Right kidney (tissue), 9 donors: Measurements from ENCODE around the gene DYNLRB2.
A peak's percentile ranks its signal among the peaks of the same experiment; 100 is the strongest.

Source experiments
- DNase-seq: peaks from one replicate; pipeline ENCODE4 v3.0.0-alpha.2; 2016
- long read RNA-seq, 8 donors: transcript quantifications; one replicate each; lab custom pipeline, GENCODE V29; 2026

The DYNLRB2 gene
- long read RNA-seq, donor 1, partial matches to known transcripts: 0 of 3 reads
- long read RNA-seq, donor 1, other reads (novel, unspliced or antisense): 0 of 3 reads
- long read RNA-seq, donor 2, partial matches to known transcripts: 0 of 4 reads
- long read RNA-seq, donor 2, other reads (novel, unspliced or antisense): 0 of 4 reads
- long read RNA-seq, donor 3: 0 reads
- long read RNA-seq, donor 4, partial matches to known transcripts: 0 of 2 reads
- long read RNA-seq, donor 4, other reads (novel, unspliced or antisense): 0 of 2 reads
- long read RNA-seq, donor 5, partial matches to known transcripts: 0 of 4 reads
- long read RNA-seq, donor 5, other reads (novel, unspliced or antisense): 0 of 4 reads
- long read RNA-seq, donor 6, transcript DYNLRB2-201 (4 exons, 497 nt): major isoform, 5 of 5 reads
- long read RNA-seq, donor 6, partial matches to known transcripts: 0 of 5 reads
- long read RNA-seq, donor 6, other reads (novel, unspliced or antisense): 0 of 5 reads
- long read RNA-seq, donor 7: 0 reads
- long read RNA-seq, donor 8, transcript DYNLRB2-201 (4 exons, 497 nt): major isoform, 6 of 6 reads
- long read RNA-seq, donor 8, partial matches to known transcripts: 0 of 6 reads
- long read RNA-seq, donor 8, other reads (novel, unspliced or antisense): 0 of 6 reads

DNA sequence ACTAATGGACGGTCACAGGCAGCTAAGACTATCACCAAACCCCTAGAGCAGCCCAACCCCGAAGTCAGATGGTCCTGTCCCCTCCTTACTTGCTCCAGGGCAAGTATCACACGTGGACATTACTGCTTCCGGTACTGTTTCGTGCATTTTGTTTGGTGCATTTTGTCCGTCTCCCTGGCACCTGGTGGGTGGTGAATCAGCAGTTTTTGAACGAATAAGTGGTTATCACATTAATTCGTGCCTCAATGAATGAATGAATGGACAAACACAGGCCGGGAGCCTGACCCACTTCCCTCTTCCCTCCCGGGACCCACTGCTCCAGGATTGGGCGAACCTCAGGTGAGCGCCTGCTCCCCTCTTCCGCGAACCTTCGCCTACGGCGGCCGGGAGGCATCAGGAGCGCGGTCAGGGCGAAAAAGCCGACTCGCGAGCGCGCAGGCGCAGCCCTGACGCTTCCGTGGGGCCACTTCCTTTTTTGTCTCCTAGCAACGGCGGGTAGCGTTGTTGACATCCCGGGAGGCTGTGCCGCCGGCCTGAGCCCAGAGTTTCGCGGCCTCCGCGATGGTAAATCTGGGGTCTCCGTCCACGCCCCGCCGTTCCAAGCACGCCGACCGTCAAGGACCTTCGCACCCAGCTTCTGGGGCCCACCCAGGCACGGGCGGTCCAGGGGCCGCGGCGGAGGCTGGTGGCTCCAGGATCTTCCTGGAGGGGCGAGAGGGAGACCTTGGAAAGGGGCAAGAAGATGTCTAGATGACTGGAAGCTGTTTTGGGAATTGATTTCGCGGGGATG is at the start of gene DYNLRB2:
Gene DYNLRB2, plus strand, starts transcription at position 478 of the 790 bp plus-strand sequence. Its CDS starts 84 bp downstream, at position 562.
- peak; percentile 88 for DNase-seq

DNA sequence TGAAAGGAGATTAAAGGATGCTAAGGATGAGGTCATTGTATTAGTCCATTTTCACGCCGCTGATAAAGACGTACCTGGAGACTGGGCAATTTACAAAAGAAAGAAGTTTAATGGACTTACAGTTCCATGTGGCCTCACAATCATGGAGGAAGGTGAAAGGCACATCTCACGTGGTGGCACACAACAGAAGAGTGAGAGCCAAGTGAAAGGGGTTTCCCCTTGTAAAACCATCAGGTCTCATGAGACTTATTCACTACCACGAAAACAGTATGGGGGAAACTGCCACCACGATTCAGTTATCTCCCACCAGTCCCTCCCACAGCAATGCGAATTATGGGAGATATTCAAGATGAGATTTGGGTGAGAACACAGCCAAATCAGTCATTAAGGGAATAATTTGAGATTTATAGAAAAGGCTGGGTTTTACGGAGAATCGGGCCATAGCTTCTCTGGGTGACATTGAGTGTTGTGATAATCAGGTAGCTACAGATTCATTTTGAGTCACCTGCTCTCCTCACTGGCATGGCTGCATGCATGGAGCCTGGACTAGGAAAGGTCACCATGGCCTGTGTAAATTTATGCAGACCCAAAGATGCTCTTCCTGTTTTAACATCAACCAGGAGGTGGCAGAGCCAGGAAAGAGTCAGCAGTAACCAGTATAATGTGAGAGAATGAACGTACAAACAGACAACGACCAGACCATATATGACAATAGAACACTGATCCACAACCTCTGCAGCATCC is 40.5 kb upstream of the DYNLRB2 start:
- DNase-seq: no peak

DNA sequence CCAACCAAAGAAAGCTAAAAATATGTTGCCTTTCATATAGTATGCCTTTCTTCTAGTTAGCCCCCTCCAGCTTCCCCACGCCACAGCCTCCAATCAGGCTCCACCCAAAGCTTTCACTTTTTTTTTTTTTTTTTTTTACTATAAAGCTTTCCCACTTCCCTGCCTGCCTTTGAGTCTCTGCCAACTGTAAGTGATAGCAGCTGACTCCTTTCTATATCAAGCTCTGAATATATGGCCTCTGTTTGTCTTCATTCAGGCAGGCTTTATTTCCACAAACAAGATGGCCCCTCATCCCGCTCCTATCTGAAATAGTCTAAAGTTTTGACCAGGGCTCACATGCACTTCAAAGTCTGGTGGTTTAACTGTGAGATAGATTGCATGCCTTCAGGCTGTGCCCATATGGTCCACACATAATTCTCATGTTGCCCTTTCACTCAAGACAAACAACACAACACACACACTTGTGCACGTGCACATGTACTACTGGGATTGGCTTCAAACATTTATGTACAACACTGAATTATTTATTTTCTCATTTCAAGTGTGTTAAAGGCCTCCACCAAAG is 39.8 kb upstream of the DYNLRB2 start:
- no peak for DNase-seq

DNA sequence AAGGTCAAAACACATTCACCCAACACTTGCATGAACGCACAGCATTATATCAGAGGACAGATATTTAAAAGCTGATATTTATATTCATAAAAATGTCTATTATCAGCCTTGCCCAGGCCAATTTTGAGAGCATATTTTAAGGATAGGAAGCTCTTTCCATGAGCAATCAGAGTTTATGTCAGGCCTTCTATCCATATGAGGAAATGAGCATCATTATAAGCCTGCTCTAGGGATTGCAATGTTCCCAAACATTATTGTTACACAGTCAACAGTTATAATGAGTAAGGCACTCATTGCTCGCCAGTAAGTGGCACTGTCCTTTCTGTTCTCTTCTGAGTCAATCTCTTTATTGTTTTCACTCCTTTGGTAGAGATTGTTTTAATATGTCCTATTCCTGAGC is 37.7 kb upstream of the DYNLRB2 start:
- no peak for DNase-seq

DNA sequence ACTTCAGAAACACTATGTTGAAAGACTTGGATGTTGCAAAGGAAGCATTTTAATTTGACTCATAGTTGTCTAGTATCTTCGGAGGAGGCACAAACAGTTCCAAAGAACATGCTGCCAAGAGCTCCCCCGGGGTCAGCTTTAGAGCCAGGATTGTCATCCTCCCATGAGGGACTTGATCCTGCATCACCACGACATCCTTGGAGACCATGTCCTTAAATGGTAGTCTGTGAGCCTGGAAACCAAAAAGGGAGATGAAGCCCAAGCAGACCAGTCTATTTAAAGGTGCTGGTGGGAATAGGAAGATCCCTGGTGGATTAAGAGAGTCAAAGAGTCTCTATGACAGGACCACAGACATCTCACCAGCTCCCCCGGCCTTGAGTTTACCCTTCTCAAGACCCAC is 33.3 kb upstream of the DYNLRB2 start:
- DNase-seq: no peak

DNA sequence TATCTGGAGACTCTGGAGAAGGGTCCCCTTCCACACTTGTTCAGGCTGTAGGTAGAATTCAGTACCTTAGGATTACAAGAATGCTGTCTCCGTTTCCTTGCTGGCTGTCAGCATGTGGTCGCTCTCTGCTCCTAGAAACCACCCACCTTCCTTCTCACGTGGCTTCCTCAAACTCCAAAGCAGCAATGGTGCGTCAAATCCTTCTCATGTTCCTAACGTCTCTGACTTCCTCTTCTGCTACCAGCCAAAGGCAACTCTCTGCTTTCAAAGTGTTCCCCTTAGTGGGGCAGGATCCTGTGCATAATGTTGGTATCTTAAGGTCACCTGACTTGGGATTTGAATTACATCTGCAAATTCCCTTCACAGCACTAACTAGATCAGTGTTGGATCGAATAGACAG is 30.9 kb upstream of the DYNLRB2 start:
- no peak for DNase-seq

DNA sequence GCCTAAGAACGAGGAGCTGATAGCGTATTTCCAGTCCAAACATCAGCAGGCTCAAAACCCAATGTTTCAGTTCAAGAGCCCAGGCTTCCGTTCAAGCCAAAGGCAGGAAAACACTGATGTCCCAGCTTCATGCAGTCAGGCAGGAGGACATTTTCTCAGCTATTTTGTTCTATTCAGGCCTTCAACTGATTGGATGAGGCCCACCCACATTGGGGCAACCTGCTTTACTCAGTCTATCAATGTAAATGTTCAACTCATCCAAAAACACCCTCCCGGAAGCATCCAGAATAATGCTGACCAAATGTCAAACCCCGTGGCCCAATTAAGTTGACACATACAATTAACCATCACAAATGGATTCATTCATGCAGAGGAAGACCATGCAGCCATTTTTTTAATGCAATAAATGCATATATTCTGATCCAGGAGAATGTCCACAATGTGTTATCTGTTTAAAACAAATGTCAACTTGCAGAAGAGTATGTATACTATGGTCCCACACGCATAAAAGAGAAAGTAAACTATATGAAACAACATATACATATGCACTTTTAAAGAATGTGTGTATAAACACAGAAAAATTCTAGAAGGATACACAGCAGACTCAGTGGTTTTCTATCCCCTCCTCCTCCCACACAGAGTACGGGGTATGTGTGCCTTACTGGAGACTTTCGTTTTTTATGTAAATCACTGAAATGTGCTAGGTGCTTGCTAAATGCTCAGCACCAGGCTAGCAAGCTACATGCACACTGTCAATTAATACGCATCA is 28.8 kb upstream of the DYNLRB2 start:
- no peak for DNase-seq

DNA sequence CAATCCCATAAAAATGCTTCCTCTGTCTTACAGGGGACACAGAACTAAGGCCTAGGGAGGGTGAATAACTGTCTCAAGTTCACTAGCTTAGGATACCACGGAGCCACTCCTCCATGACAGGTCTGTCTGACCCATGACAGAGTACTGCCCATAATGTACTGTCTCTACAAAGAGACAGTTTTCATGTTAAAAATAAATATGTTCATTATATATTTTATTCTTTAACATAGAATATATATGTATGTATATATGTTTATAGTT is 28.3 kb upstream of the DYNLRB2 start:
- no peak for DNase-seq

DNA sequence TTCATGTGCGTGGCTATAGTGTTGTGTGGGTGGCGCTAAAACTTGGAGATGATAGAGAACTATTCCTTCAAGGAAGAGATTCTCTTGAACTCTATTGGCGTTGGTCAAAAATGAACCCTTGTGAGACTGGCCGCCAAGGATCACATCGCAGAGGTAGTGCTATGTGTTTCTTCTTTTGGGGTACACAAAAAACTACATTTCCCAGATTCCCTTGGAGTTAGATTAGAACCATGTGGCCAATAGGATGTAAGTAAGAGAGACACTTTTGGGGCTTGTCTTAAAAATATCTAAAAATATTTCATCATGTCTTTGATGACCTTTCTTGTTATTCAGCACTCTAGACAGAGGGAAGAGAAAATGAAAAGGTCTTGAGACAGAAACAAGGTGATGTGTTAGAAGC is 25.4 kb upstream of the DYNLRB2 start:
- no peak for DNase-seq

DNA sequence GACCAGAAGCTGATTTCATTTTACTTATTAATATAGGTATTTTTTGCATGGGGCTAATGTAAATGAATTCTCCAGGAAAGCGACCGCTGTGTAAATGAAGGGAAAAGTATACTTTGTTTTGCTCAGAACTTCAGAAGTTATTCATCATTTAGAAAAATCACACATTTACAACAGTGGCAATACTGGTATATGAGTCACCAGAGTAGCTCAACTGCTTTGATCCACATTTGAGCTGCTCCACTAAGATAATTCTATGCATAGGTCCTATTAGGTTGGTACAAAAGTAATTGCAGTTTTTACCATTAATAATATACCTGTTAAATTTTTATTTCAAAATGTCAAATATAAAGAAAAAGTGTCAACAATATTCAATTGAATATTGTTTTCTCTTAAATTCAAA is 22.9 kb upstream of the DYNLRB2 start:
- no peak for DNase-seq

DNA sequence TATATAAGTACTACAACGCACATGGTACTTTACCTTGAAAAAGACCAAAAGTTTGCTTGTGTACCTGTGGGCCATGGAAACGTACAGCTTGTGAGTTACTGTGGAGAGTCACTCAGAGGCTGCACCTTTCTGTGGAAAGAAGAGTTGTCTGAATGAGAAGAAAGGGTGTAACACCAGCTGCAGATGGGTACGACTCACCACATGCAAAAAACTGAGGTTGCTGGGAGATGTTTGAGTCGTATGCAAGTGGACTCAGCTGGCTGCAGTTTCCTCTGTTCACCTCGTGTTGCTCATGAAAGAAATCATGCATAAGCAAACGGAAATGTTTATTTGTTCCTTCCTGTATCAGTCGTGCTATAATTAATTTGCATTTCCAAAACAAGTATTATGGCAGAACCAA is 22.4 kb upstream of the DYNLRB2 start:
- no peak for DNase-seq

DNA sequence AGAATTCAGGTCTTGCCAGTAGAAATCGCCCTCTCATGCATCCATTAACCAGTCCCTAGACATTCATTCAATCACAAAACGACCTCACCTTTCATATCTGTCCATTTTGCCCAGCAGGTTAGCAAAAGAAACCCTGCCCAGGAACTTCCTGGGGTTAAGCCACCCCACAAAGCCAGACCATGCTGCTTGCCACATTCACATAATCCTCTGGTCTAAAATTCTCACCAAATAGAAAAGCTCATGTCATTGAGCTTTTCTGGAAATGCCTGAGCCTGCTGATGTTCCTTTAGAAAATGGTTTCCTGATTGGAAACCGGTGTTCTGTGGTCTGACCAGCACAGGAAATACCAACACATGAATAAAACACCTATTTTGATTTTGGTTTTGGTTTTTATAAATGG is 21.6 kb upstream of the DYNLRB2 start:
- DNase-seq: no peak

DNA sequence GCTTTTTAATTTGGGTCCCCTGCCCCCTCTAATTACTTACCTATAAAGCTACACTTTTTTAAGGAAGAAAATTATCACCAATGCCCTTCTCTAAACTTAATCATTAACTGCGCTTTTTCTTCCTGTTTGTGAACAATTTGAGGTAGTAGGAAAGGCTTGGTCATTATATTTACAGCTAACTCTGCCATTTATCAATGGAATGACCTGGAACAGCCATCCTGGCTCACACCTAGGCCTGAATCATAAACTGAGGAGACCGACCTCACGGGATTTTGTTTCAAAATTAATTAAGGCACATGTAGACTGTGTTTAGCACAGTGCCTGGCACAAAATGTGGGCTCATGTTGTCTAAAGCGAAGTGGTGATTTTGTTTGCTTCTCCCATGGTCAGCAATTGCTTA is 15.4 kb upstream of the DYNLRB2 start:
- no peak for DNase-seq

DNA sequence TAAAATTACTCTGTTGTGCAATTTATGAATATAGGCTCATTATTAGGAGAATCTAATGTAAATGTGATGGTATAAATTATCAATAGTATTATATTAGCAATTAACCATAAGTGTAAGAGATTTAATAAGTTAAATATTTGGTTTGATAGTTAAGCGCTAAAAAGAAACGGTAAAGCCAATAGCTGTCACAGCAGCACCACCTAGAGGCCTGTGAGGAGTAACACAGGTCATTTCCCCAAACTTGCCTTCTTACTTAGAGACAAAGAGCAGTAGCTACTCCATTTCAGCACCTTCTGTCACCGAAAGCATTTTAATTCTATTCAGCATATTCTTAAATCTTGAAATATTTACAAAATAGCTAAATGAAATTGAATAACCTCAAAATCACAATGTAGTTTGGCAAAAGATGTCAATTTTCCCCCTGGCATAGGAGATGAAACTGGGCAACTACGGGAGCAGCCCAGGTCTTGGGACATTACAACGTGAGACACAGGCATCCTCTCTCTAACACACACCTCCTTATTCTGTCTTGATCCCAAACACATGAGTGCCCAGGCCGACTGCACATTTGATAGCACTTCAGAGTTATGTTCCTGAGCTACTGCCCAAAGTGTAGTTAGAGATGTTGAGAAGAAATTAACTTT is 14.3 kb upstream of the DYNLRB2 start:
- DNase-seq: no peak

DNA sequence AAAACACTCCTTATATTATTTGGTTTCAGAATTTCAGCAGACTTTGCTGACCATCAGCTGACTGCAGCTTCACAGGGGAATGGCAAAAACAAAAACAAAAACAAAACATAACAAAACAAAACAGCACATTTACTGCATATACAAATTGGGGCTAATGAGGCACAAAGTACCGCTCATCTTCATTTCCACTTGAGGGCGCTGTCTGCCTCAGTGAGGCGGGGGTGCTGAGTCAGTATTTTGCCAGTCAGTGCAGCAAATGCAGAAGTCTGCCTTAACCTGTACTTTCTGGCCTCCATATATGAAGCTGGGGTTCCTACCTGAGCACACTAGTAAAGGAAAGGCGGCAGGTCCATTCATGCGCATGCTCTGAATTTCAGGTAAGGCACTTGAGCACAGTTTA is 13.5 kb upstream of the DYNLRB2 start:
- DNase-seq: no peak

DNA sequence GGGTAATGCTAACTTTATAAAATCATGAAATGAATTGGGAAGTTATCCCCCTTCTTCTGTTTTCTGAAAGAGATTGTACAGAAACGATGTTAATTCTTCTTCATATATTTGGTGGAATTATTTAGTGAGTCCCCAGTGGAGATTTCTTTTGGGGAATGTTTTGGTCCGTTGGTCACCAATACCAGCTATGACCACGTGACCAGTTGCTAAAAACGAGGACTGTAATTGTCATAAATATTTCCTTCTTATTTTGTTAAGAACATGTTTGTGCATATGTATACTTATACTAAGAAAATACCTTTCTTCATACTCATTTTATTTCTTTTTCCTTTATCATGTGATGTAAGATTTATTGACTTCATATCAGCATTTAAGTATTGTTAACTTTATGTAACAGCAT is 10.3 kb upstream of the DYNLRB2 start:
- no peak for DNase-seq

DNA sequence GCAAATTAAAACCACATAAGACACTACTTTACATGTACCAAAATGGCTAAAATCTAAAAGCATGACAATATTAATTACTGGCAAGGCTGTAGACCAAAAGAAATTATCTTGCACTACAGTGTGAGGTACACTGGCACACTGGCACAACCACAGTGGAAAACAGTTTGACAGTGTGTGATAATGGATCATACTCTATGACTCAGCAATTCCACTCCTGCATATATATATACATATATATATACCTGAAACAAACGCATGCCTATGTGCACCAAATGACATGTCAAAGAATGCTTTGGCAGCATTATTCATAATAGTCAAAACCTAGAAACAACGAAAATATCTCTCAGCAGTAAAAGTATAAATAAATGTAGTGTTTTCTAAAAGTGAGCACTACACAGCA is 4.6 kb upstream of the DYNLRB2 start:
- DNase-seq: no peak

DNA sequence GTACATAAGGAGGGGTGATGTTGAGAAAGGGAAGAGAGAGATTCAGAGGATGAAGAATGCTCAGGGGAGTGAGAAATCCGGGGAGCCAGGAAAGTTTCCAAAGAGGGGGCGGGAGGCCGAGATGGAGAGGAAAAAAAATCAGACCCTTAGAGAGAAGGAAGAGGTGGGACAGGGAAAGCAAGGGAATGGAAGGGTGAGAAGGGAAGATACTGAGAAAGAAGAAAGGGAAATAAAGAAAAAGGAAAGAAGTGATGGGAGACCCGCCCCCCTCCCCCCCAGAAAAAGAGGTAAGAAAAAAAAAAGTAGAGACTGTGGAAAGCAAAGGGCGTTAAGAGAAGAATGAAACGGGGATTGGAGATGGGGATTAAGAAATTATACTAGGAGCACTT is 507 bp downstream of the DYNLRB2 start:
- DNase-seq: no peak

DNA sequence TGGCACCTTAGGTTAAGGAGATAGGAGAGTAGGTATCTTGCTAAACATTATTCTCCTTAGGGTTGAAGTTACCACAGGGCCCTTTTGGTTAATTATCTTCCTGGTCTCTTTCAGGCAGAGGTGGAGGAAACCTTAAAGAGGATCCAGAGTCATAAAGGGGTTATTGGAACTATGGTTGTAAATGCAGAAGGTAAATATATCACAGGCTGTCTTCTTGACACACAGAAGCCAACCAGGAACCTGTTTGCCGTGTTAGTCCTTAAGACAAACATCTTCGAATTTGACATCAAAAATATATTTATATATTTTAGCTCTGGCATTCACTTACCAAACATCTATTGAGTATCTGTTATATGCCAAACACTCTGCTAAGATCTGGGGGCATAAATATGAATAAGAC is 2.4 kb downstream of the DYNLRB2 start:
- no peak for DNase-seq

DNA sequence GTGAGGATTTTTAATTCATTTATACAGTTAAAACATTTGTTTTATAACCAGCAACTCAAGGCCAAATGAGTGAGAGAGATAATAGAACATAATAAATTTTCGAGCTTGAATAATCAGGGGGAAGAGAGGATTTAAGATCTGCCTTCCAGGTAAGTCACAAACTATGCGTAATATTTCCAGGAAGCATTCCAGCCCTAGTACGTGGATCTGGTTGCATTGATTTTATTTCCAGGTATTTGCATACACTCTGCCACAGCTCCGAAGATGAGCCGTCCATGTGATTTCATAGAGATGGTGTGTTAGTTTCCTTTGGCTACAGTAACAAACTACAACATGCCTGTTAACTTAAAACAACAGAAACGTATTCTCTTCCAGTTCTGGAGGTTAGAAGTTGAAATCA is 3.5 kb downstream of the DYNLRB2 start:
- no peak for DNase-seq

DNA sequence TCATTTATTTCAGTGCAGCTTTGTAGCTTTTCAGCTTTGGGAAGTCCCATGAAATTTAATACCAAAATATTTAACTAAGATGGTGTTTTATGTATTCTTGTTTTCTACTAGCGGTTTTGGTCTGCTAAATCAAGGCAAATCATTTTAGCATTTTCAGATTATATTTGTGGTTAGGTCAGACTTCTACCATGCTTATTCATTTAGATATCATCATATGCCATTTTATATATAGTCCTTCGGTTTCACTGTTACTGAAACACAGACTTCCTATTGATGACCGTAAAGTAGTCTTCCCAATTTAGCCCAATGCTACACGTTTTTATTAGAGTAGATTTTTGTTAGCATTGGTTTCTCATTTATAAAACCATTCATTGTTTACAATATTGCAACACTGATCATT is 5.5 kb downstream of the DYNLRB2 start:
- DNase-seq: no peak
